ENCODE data around the gene NOVA1.

DNA sequence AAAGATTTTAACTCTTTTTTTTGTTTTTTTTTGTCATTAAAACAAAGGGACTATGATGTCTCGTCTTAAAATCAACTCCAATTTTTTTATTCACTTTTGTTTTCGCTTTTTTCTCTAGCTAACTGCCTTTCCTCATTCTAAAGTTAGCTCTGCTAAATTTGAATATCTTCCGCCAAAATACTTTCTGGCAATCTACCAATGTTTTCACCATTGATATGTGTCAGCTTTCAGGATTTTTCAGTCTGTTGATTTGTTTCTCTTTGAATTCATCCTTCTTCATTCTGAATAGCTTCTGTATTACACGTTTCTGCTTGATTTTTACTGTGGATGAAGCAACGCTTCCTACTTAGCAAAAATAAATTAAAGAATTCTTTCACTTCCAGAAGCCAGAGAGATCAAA lies 38.7 kb upstream of the NOVA1 start:
- TF ChIP-seq, protein P1, sequence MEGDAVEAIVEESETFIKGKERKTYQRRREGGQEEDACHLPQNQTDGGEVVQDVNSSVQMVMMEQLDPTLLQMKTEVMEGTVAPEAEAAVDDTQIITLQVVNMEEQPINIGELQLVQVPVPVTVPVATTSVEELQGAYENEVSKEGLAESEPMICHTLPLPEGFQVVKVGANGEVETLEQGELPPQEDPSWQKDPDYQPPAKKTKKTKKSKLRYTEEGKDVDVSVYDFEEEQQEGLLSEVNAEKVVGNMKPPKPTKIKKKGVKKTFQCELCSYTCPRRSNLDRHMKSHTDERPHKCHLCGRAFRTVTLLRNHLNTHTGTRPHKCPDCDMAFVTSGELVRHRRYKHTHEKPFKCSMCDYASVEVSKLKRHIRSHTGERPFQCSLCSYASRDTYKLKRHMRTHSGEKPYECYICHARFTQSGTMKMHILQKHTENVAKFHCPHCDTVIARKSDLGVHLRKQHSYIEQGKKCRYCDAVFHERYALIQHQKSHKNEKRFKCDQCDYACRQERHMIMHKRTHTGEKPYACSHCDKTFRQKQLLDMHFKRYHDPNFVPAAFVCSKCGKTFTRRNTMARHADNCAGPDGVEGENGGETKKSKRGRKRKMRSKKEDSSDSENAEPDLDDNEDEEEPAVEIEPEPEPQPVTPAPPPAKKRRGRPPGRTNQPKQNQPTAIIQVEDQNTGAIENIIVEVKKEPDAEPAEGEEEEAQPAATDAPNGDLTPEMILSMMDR (conservative IDR thresholded peaks at IDR 0.05; ENCODE audit: low read length): no peak
- TF ChIP-seq EZH2phosphoT487 (IDR thresholded peaks at IDR 0.05; ENCODE audit: borderline replicate concordance): no peak

Data from Loucy (cell line).